ENCODE data around the gene PMCH.
"Not testable (repeated sequence)": the region's sequence is repeated elsewhere in the genome, so short reads cannot be mapped to it uniquely, and the experiment has no call there.

Gene PMCH

GRCh38 chr12:102197789-102198188 is at the start of gene PMCH:
PMCH (minus strand) TSS chr12:102197833; CDS start chr12:102197770, 63 bp downstream.
- DNase-seq (ENCODE audit: low read depth in 2 of 2) = no peak

GRCh38 chr12:102240859-102241258 is 43.2 kb upstream of the PMCH start:
- not testable (repeated sequence) for DNase-seq (ENCODE audit: low read depth in 2 of 2)

- no peak for DNase-seq (ENCODE audit: low read depth in 2 of 2)
Observed at GRCh38 chr12:102234599-102234998, 37.0 kb upstream of the PMCH start.

- DNase-seq (ENCODE audit: low read depth in 2 of 2) = no peak
Observed at GRCh38 chr12:102232446-102232845, 34.8 kb upstream of the PMCH start.

- no peak for DNase-seq (ENCODE audit: low read depth in 2 of 2)
Observed at GRCh38 chr12:102232036-102232435, 34.4 kb upstream of the PMCH start.

- DNase-seq (ENCODE audit: low read depth in 2 of 2) = no peak
Observed at GRCh38 chr12:102227954-102228353, 30.3 kb upstream of the PMCH start.

- no peak for DNase-seq (ENCODE audit: low read depth in 2 of 2)
Observed at GRCh38 chr12:102220736-102221135, 23.1 kb upstream of the PMCH start.

- DNase-seq (ENCODE audit: low read depth in 2 of 2) = no peak
Observed at GRCh38 chr12:102215992-102216691, 18.5 kb upstream of the PMCH start.

GRCh38 chr12:102204025-102204424 is 6.4 kb upstream of the PMCH start:
- no peak for DNase-seq (ENCODE audit: low read depth in 2 of 2)

GRCh38 chr12:102202556-102202955 is 4.9 kb upstream of the PMCH start:
- no peak for DNase-seq (ENCODE audit: low read depth in 2 of 2)

- DNase-seq (ENCODE audit: low read depth in 2 of 2) = no peak
Observed at GRCh38 chr12:102201436-102202061, 3.9 kb upstream of the PMCH start.

- no peak for DNase-seq (ENCODE audit: low read depth in 2 of 2)
Observed at GRCh38 chr12:102195826-102196225, 1.8 kb downstream of the PMCH start.

- DNase-seq (ENCODE audit: low read depth in 2 of 2) = no peak
Observed at GRCh38 chr12:102182635-102183034, 15.0 kb downstream of the PMCH start.

- no peak for DNase-seq (ENCODE audit: low read depth in 2 of 2)
Observed at GRCh38 chr12:102174761-102175160, 22.9 kb downstream of the PMCH start.

- no peak for DNase-seq (ENCODE audit: low read depth in 2 of 2)
Observed at GRCh38 chr12:102174117-102174516, 23.5 kb downstream of the PMCH start.

GRCh38 chr12:102172436-102172835 is 25.2 kb downstream of the PMCH start:
- no peak for DNase-seq (ENCODE audit: low read depth in 2 of 2)

- no peak for DNase-seq (ENCODE audit: low read depth in 2 of 2)
Observed at GRCh38 chr12:102171951-102172350, 25.7 kb downstream of the PMCH start.

- no peak for DNase-seq (ENCODE audit: low read depth in 2 of 2)
Observed at GRCh38 chr12:102169922-102170621, 27.6 kb downstream of the PMCH start.

- DNase-seq (ENCODE audit: low read depth in 2 of 2) = no peak
Observed at GRCh38 chr12:102167821-102168604, 29.6 kb downstream of the PMCH start.

- DNase-seq (ENCODE audit: low read depth in 2 of 2) = no peak
Observed at GRCh38 chr12:102163383-102163782, 34.2 kb downstream of the PMCH start.

GRCh38 chr12:102155206-102155605 is 42.4 kb downstream of the PMCH start:
- not testable (repeated sequence) for DNase-seq (ENCODE audit: low read depth in 2 of 2)

- not testable (repeated sequence) for DNase-seq (ENCODE audit: low read depth in 2 of 2)
Observed at GRCh38 chr12:102147062-102147587, 50.5 kb downstream of the PMCH start.
